ENCODE measurements around the gene CABP2.
"Not testable (repeated sequence)": the region's sequence is repeated elsewhere in the genome, so short reads cannot be mapped to it uniquely, and the experiment has no call there.

Gene CABP2

GRCh38 chr11:67491276-67492068 lies 31.8 kb downstream of the CABP2 start:
- Histone ChIP-seq H3K36me3 (replicated peaks) (peaks cover 63% of the 10 kb centered on the region), H3K4me3 (ENCODE audit: low read depth, low read length) (no peak overlapping the region), H3K27me3 (replicated peaks) (no peaks in the 10 kb centered on the region), H3K27ac (no peak overlapping the region)
- DNase-seq, result no peak
- TF ChIP-seq CTCF (IDR thresholded peaks at IDR 0.05; ENCODE audit: low read depth, low read length, missing control alignments), result no peak
- in situ Hi-C loops (cut with HindIII; ENCODE audit: low pct_ligation_motif_present, low sequenced_read_pairs), result no loop called here

- Histone ChIP-seq H3K36me3 (replicated peaks) (peaks cover 55% of the 10 kb centered on the region), H3K4me3 (ENCODE audit: low read depth, low read length) (no peak overlapping the region), H3K27me3 (replicated peaks) (no peaks in the 10 kb centered on the region), H3K27ac (no peak overlapping the region)
- no peak for DNase-seq
- no peak for TF ChIP-seq CTCF (IDR thresholded peaks at IDR 0.05; ENCODE audit: low read depth, low read length, missing control alignments)
- in situ Hi-C loops (cut with HindIII; ENCODE audit: low pct_ligation_motif_present, low sequenced_read_pairs), result no loop called here
Measured at GRCh38 chr11:67490727-67491065, 32.5 kb downstream of the CABP2 start.

- Histone ChIP-seq H3K27ac (no peak overlapping the region), H3K27me3 (replicated peaks) (no peaks in the 10 kb centered on the region), H3K36me3 (replicated peaks) (peaks cover 49% of the 10 kb centered on the region), H3K4me3 (ENCODE audit: low read depth, low read length) (no peak overlapping the region)
- in situ Hi-C loops (cut with HindIII; ENCODE audit: low pct_ligation_motif_present, low sequenced_read_pairs), result no loop called here
- DNase-seq, result no peak
- TF ChIP-seq CTCF (IDR thresholded peaks at IDR 0.05; ENCODE audit: low read depth, low read length, missing control alignments), result no peak
Measured at GRCh38 chr11:67489885-67490726, 33.1 kb downstream of the CABP2 start.

- no peak overlapping the region for H3K4me3 ChIP-seq (ENCODE audit: low read depth, low read length)
- no peaks in the 10 kb centered on the region for H3K27me3 ChIP-seq (replicated peaks)
- no peak for TF ChIP-seq CTCF (IDR thresholded peaks at IDR 0.05; ENCODE audit: low read depth, low read length, missing control alignments)
- peaks cover 45% of the 10 kb centered on the region for H3K36me3 ChIP-seq (replicated peaks)
- DNase-seq, result no peak
- no peak overlapping the region for H3K27ac ChIP-seq
- in situ Hi-C loops (cut with HindIII; ENCODE audit: low pct_ligation_motif_present, low sequenced_read_pairs), result no loop called here
Measured at GRCh38 chr11:67489203-67489884, 33.9 kb downstream of the CABP2 start.

GRCh38 chr11:67486481-67487195 lies 36.6 kb downstream of the CABP2 start:
- DNase-seq, result no peak
- H3K27ac ChIP-seq, result no peak overlapping the region
- no peaks in the 10 kb centered on the region for H3K27me3 ChIP-seq (replicated peaks)
- H3K4me3 ChIP-seq (ENCODE audit: low read depth, low read length), result no peak overlapping the region
- TF ChIP-seq CTCF (IDR thresholded peaks at IDR 0.05; ENCODE audit: low read depth, low read length, missing control alignments), result no peak
- H3K36me3 ChIP-seq (replicated peaks), result peaks cover 21% of the 10 kb centered on the region
- in situ Hi-C loops (cut with HindIII; ENCODE audit: low pct_ligation_motif_present, low sequenced_read_pairs), result no loop called here

GRCh38 chr11:67485873-67486361 lies 37.3 kb downstream of the CABP2 start:
- H3K27me3 ChIP-seq (replicated peaks); H3K27ac ChIP-seq; DNase-seq; H3K4me3 ChIP-seq (ENCODE audit: low read depth, low read length); in situ Hi-C loops (cut with HindIII; ENCODE audit: low pct_ligation_motif_present, low sequenced_read_pairs): not testable (repeated sequence)
- peaks cover 16% of the 10 kb centered on the region for H3K36me3 ChIP-seq (replicated peaks)
